Adrenal gland (tissue), 12 donors: ENCODE results near the gene EIF1AX. TPM values are rescaled to one million over a fixed set of nuclear protein-coding genes. Genes with fewer than 3 reads are reported as not detected.

Experiments used
- DNase-seq, 7 donors: peaks; one replicate each; pipeline ENCODE4 v3.0.0-alpha.2; 2019 to 2020
- H3K27ac ChIP-seq, 5 donors: fragments of 200-600 bp; sonication (generic) in 4 of 5; 1 replicate in 3 of 5; 2 replicates in 2 of 5; pipeline versions ENCODE4 v1.5.1 to v1.8.0; 2016 to 2020; ENCODE audit warnings: mild to moderate bottlenecking in 1 of 5
- H3K27me3 ChIP-seq: fragments of 200-600 bp; 2 replicates; pipeline ENCODE4 v1.8.0; 2021
- H3K36me3 ChIP-seq, 2 donors: fragments of 200-600 bp; replicated peaks in 1 of 2; 1 replicate in 1 of 2; 2 replicates in 1 of 2; pipeline versions ENCODE4 v1.5.1 to v1.8.0; 2018 to 2022
- H3K4me1 ChIP-seq, 2 donors: fragments of 200-600 bp; replicated peaks in 1 of 2; 1 replicate in 1 of 2; 2 replicates in 1 of 2; pipeline versions ENCODE4 v1.5.1 to v1.8.0; 2018 to 2021
- H3K4me3 ChIP-seq, 4 donors: fragments of 200-600 bp; sonication (generic) in 3 of 4; one replicate each; pipeline ENCODE4 v1.5.1; 2016 to 2018
- H3K9me3 ChIP-seq, 3 donors: fragments of 200-600 bp; sonication (generic) in 1 of 3; replicated peaks in 1 of 3; 1 replicate in 2 of 3; 2 replicates in 1 of 3; pipeline versions ENCODE4 v1.5.1 to v1.8.0; 2016 to 2021
- CTCF ChIP-seq, 6 experiments: fragments of 450-650 bp in 4 of 6; fragments of 200-600 bp in 2 of 6; sonication (generic) in 1 of 6; IDR thresholded peaks; 1 replicate in 5 of 6; 2 replicates in 1 of 6; pipeline versions ENCODE4 v1.5.1 to v1.8.0; 2016 to 2021; ENCODE audit warnings: antibody characterized with exemption in 6 of 6, mild to moderate bottlenecking in 2 of 6, moderate library complexity in 1 of 6
- POLR2A ChIP-seq, 2 donors: fragments of 450-650 bp; IDR thresholded peaks; one replicate each; pipeline ENCODE4 v1.6.1; 2017; ENCODE audit warnings: antibody characterized with exemption in 2 of 2, mild to moderate bottlenecking in 2 of 2, moderate library complexity in 1 of 2
- WGBS, 4 donors: extraction: QIAGEN DNeasy Blood & Tissue Kit in 2 of 4; methylation state at CpG; one replicate each; pipeline versions ENCODE4 v1.1.5 to v1.1.7; 2013 to 2017; 5-methylcytosine and 5-hydroxymethylcytosine counted together
- intact Hi-C, 2 donors: fragments of 100-400 bp; cut with DNase I; formaldehyde crosslinking; loops; one replicate each; pipeline versions ENCODE4 v1.14.1 to v1.15.0; 2022 to 2023
- polyA plus RNA-seq, 3 donors: library from polyadenylated mRNA; stranded (reverse); fragments of 200-250 nt in 2 of 3; fragments of 350-450 nt in 1 of 3; fragmentation: Illumina TruSeq in 1 of 3; extraction: RNeasy Lipid Tissue Mini Kit (QIAGEN cat#74804) in 1 of 3; gene quantifications; one replicate each; pipeline ENCODE4 v1.2.3, GENCODE V29; 2013 to 2014
- total RNA-seq, 9 donors: library from RNA; depleted of rRNA in 4 of 9; stranded (reverse); fragments of >200 nt in 4 of 9; fragments of 120-200 nt in 1 of 9; fragmentation: NEBNext Ultra II Directional in 1 of 9; extraction: Animal tissue kit (Norgen Biotek cat#: 25700) in 1 of 9; gene quantifications; one replicate each; pipeline versions ENCODE4 v1.1.0 to v1.2.4, GENCODE V29; 2013 to 2023
- donor health status: healthy with polysubstance abuse.
- donor health status: Bipolar disorder and iron deficiency.
- donor health status: DM: yes; HTN: yes; CAD: no.
- donor health status: DM: no; HTN: no; CAD: no.
- donor health status: DM: no; HTN: no; CAD: no.
- donor health status: DM: yes; HTN: yes; CAD: no.

The EIF1AX gene
- total and polyA plus RNA-seq, 12 donors, result 17.6 to 103 (median 34.7) TPM

GRCh38 chrX:20118065-20118824 is 23.4 kb downstream of the EIF1AX start:
- Histone ChIP-seq H3K4me1 (no peaks in the 10 kb centered on the region), H3K36me3 (no peaks in the 10 kb centered on the region), H3K9me3 (no peaks in the 10 kb centered on the region), H3K4me3 (no peak overlapping the region), H3K27ac (no peak overlapping the region), H3K27me3 (peaks cover 22% of the 10 kb centered on the region)
- no peak for DNase-seq
- WGBS, 4 donors, result 40 to 60% (median 52%) methylated on average over 12 of the region's 12 CpGs
- intact Hi-C loops, result loop anchor here in 1 of 2 donors (10.0 kb wide), 1 partner anchor 213 kb away; no protein-coding TSS in a partner anchor
- TF ChIP-seq POLR2A (IDR thresholded peaks at IDR 0.05) (no peak), CTCF (IDR thresholded peaks at IDR 0.05) (no peak)

- intact Hi-C loops, result loop anchor here in 1 of 2 donors (10.0 kb wide), 1 partner anchor 212 kb away; no protein-coding TSS in a partner anchor
- H3K9me3 ChIP-seq, result no peaks in the 10 kb centered on the region
These were observed 24.9 kb downstream of the EIF1AX start, which contains the start of gene MAP7D2 for GRCh38 chrX:20116577-20117240. Gene MAP7D2 (minus strand): TSS chrX:20116907. CDS start chrX:20116879, 28 bp downstream.

GRCh38 chrX:20116087-20116576 is 25.5 kb downstream of the EIF1AX start:
- H3K27ac ChIP-seq, result no peak overlapping the region
- H3K4me3 ChIP-seq, result peak overlapping the region in 1 of 4 donors; percentile 30

More at GRCh38 chrX:20116577-20117240, 24.9 kb downstream of the EIF1AX start, which contains the start of gene MAP7D2:
- 15 to 80% (median 37%) methylated on average over 11 to 91 of the region's 91 CpGs for WGBS, 4 donors
- H3K4me1 ChIP-seq, result no peaks in the 10 kb centered on the region
- no peak within 1 kb of the TSS for H3K27ac ChIP-seq
- TF ChIP-seq POLR2A (IDR thresholded peaks at IDR 0.05) (no peak), CTCF (IDR thresholded peaks at IDR 0.05) (no peak)
- no peak for DNase-seq
- H3K4me3 ChIP-seq, result peak within 1 kb of the TSS in 1 of 4 donors; percentile 30
- H3K36me3 ChIP-seq, result no peaks in the 10 kb centered on the region
- peaks cover 22% of the 10 kb centered on the region for H3K27me3 ChIP-seq

More at GRCh38 chrX:20116087-20116576, 25.5 kb downstream of the EIF1AX start:
- WGBS, 4 donors, result 3 to 37% (median 18%) methylated on average over 13 to 47 of the region's 47 CpGs
- Histone ChIP-seq H3K4me1 (no peaks in the 10 kb centered on the region), H3K27me3 (peaks cover 22% of the 10 kb centered on the region), H3K9me3 (no peaks in the 10 kb centered on the region), H3K36me3 (no peaks in the 10 kb centered on the region)
- TF ChIP-seq POLR2A (IDR thresholded peaks at IDR 0.05) (no peak), CTCF (IDR thresholded peaks at IDR 0.05) (no peak)
- DNase-seq, result no peak
- intact Hi-C loops, result loop anchor here in 1 of 2 donors (10.0 kb wide), 1 partner anchor 211 kb away; no protein-coding TSS in a partner anchor
